Endothelial cell (in vitro differentiated cells): Measurements from ENCODE around the gene UEVLD. TPM values are rescaled to one million over a fixed set of nuclear protein-coding genes. Genes with fewer than 3 reads are reported as not detected.
A peak's percentile ranks its signal among the peaks of the same experiment; 100 is the strongest.

Source experiments
- DNase-seq: peaks from one replicate; pipeline ENCODE4 v3.0.0; 2021; ENCODE audit warnings: low spot score
- H3K27ac Mint-ChIP-seq: one replicate; pipeline ENCODE4 v1.8.0; 2021; ENCODE audit warnings: mixed read lengths, inconsistent platforms; ENCODE audit not compliant: unreplicated experiment
- H3K27me3 Mint-ChIP-seq: one replicate; pipeline ENCODE4 v1.8.0; 2021; ENCODE audit warnings: mild to moderate bottlenecking, moderate library complexity, mixed read lengths, inconsistent platforms; ENCODE audit not compliant: unreplicated experiment
- H3K36me3 Mint-ChIP-seq: one replicate; pipeline ENCODE4 v1.8.0; 2021; ENCODE audit warnings: mild to moderate bottlenecking, low read depth, mixed read lengths, inconsistent platforms; ENCODE audit not compliant: unreplicated experiment
- H3K4me1 Mint-ChIP-seq: one replicate; pipeline ENCODE4 v1.8.0; 2021; ENCODE audit warnings: mild to moderate bottlenecking, mixed read lengths, inconsistent platforms; ENCODE audit not compliant: unreplicated experiment
- H3K4me3 Mint-ChIP-seq: one replicate; pipeline ENCODE4 v1.8.0; 2021; ENCODE audit warnings: mild to moderate bottlenecking, mixed read lengths, inconsistent platforms; ENCODE audit not compliant: unreplicated experiment
- H3K9me3 Mint-ChIP-seq: one replicate; pipeline ENCODE4 v1.8.0; 2021; ENCODE audit warnings: mixed read lengths, inconsistent platforms; ENCODE audit not compliant: unreplicated experiment
- CTCF ChIP-seq: fragments of 200-600 bp; sonication (generic); IDR thresholded peaks from one replicate; pipeline ENCODE4 v1.5.0; 2021; ENCODE audit warnings: antibody characterized with exemption; ENCODE audit not compliant: unreplicated experiment
- total RNA-seq: library from RNA; stranded (reverse); fragmentation: NEBNext Ultra II Directional; extraction: Animal tissue kit (Norgen Biotek cat#: 25700); gene quantifications from one replicate; pipeline ENCODE4 v1.2.1, GENCODE V29; 2021; ENCODE audit not compliant: unreplicated experiment

The UEVLD gene
- total RNA-seq, 1 donor from 2014 or later: 13.2 TPM

- TF ChIP-seq CTCF: no peak
- no peaks in the 10 kb centered on the region for H3K9me3 Mint-ChIP-seq
- H3K4me3 Mint-ChIP-seq: no peak overlapping the region
- no peaks in the 10 kb centered on the region for H3K4me1 Mint-ChIP-seq
- DNase-seq: no peak
- H3K27ac Mint-ChIP-seq: no peak overlapping the region
- H3K36me3 Mint-ChIP-seq: no peaks in the 10 kb centered on the region
- H3K27me3 Mint-ChIP-seq: no peaks in the 10 kb centered on the region
Observed at GRCh38 chr11:18581825-18582224, 6.7 kb downstream of the UEVLD start.

GRCh38 chr11:18580113-18580766 lies 8.3 kb downstream of the UEVLD start:
- no peaks in the 10 kb centered on the region for H3K9me3 Mint-ChIP-seq
- no peak for TF ChIP-seq CTCF
- H3K36me3 Mint-ChIP-seq: peaks cover 4% of the 10 kb centered on the region
- H3K4me1 Mint-ChIP-seq: no peaks in the 10 kb centered on the region
- no peak overlapping the region for H3K4me3 Mint-ChIP-seq
- no peak for DNase-seq
- H3K27me3 Mint-ChIP-seq: no peaks in the 10 kb centered on the region
- H3K27ac Mint-ChIP-seq: no peak overlapping the region

- DNase-seq: no peak
Observed at GRCh38 chr11:18578975-18579598, 9.4 kb downstream of the UEVLD start.

GRCh38 chr11:18575361-18575760 lies 13.2 kb downstream of the UEVLD start:
- H3K9me3 Mint-ChIP-seq: no peaks in the 10 kb centered on the region
- TF ChIP-seq CTCF: no peak
- H3K4me3 Mint-ChIP-seq: no peak overlapping the region
- H3K27me3 Mint-ChIP-seq: no peaks in the 10 kb centered on the region
- H3K36me3 Mint-ChIP-seq: peaks cover 4% of the 10 kb centered on the region
- H3K27ac Mint-ChIP-seq: no peak overlapping the region
- DNase-seq: no peak
- H3K4me1 Mint-ChIP-seq: peaks cover 7% of the 10 kb centered on the region

More at GRCh38 chr11:18578975-18579598, 9.4 kb downstream of the UEVLD start:
- peaks cover 4% of the 10 kb centered on the region for H3K36me3 Mint-ChIP-seq
- TF ChIP-seq CTCF: no peak
- H3K4me1 Mint-ChIP-seq: no peaks in the 10 kb centered on the region
- peak overlapping the region; percentile 77 for H3K27ac Mint-ChIP-seq
- no peaks in the 10 kb centered on the region for H3K9me3 Mint-ChIP-seq
- H3K27me3 Mint-ChIP-seq: no peaks in the 10 kb centered on the region
- no peak overlapping the region for H3K4me3 Mint-ChIP-seq

- no peak overlapping the region for H3K27ac Mint-ChIP-seq
- TF ChIP-seq CTCF: no peak
- H3K4me3 Mint-ChIP-seq: no peak overlapping the region
- no peaks in the 10 kb centered on the region for H3K4me1 Mint-ChIP-seq
- H3K36me3 Mint-ChIP-seq: no peaks in the 10 kb centered on the region
- no peaks in the 10 kb centered on the region for H3K9me3 Mint-ChIP-seq
- H3K27me3 Mint-ChIP-seq: no peaks in the 10 kb centered on the region
- no peak for DNase-seq
Observed at GRCh38 chr11:18567081-18567480, 21.5 kb downstream of the UEVLD start.
